ENCODE results near the gene NDUFS8.

- no peak for TF ChIP-seq CTCF (conservative IDR thresholded peaks at IDR 0.05; ENCODE audit: low read depth in 2 of 2)
- peak; percentile 58; the same call in 1 of the 2 replicates for TF ChIP-seq POLR2AphosphoS5 (IDR thresholded peaks at IDR 0.05; ENCODE audit: low read depth)
- no peak for TF ChIP-seq EZH2 (IDR thresholded peaks at IDR 0.05; ENCODE audit: low read depth, unreplicated experiment)
- no peak for TF ChIP-seq EZH2phosphoT487 (IDR thresholded peaks at IDR 0.05; ENCODE audit: unreplicated experiment)
- peak; percentile 15; the same call in 1 of the 2 replicates for TF ChIP-seq ETS1 (IDR thresholded peaks at IDR 0.05)
- no peak for TF ChIP-seq JUNB (IDR thresholded peaks at IDR 0.05; ENCODE audit: unreplicated experiment)
- no peak for TF ChIP-seq REST (IDR thresholded peaks at IDR 0.05; ENCODE audit: unreplicated experiment)
- TF ChIP-seq ZNF114 (CRISPR knock-in tag; IDR thresholded peaks at IDR 0.05), result no peak
- no peak for TF ChIP-seq STAT1 (IDR thresholded peaks at IDR 0.05; ENCODE audit: unreplicated experiment)
- peak; percentile 41; the same call in 1 of the 2 replicates for TF ChIP-seq CREB1 (CRISPR knock-in tag; IDR thresholded peaks at IDR 0.05; ENCODE audit: low read depth)
- TF ChIP-seq ZNF331 (CRISPR knock-in tag; IDR thresholded peaks at IDR 0.05; ENCODE audit: low read depth), result no peak
- TF ChIP-seq ZNF462 (CRISPR knock-in tag; IDR thresholded peaks at IDR 0.05), result no peak
- TF ChIP-seq NANOG (IDR thresholded peaks at IDR 0.05; ENCODE audit: borderline replicate concordance), result no peak
These were observed 26.5 kb upstream of the NDUFS8 start, which contains the start of gene UNC93B1 for GRCh38 chr11:68003846-68004550.

All from GM23338 (cell line).